GM20000 (cell line): ENCODE data around the gene FAXDC2.
"Not testable (repeated sequence)": the region's sequence is repeated elsewhere in the genome, so short reads cannot be mapped to it uniquely, and the experiment has no call there.

Source experiments
- DNase-seq: peaks from one replicate; pipeline ENCODE4 v3.0.0; 2012; ENCODE audit warnings: low spot score
- CTCF ChIP-seq: IDR thresholded peaks from 2 replicates; pipeline ENCODE4 v1.5.1; 2012; ENCODE audit warnings: mild to moderate bottlenecking, control low read depth; ENCODE audit errors: extremely low read depth, missing control alignments

FAXDC2 gene

GRCh38 chr5:154837009-154837901 lies 13.1 kb downstream of the FAXDC2 start:
- no peak for TF ChIP-seq CTCF
- DNase-seq = no peak

GRCh38 chr5:154836225-154836624 lies 14.2 kb downstream of the FAXDC2 start:
- no peak for TF ChIP-seq CTCF
- no peak for DNase-seq

GRCh38 chr5:154835701-154836052 lies 14.7 kb downstream of the FAXDC2 start:
- DNase-seq = not testable (repeated sequence)

GRCh38 chr5:154834053-154834452 lies 16.4 kb downstream of the FAXDC2 start:
- DNase-seq = no peak
- TF ChIP-seq CTCF = no peak

GRCh38 chr5:154832804-154833203 lies 17.6 kb downstream of the FAXDC2 start:
- DNase-seq = not testable (repeated sequence)

GRCh38 chr5:154831451-154831850 lies 19.0 kb downstream of the FAXDC2 start:
- no peak for DNase-seq

GRCh38 chr5:154830596-154830995 lies 19.8 kb downstream of the FAXDC2 start:
- TF ChIP-seq CTCF = no peak
- DNase-seq = no peak

More at GRCh38 chr5:154831451-154831850, 19.0 kb downstream of the FAXDC2 start:
- TF ChIP-seq CTCF = no peak

GRCh38 chr5:154830219-154830595 lies 20.2 kb downstream of the FAXDC2 start:
- DNase-seq = no peak
- no peak for TF ChIP-seq CTCF
